ENCODE data around the gene ERI3.

ERI3 gene

GRCh38 chr1:44262816-44263567 is 92.1 kb downstream of the ERI3 start:
- no peak for DNase-seq (ENCODE audit: low read depth)
- no peak for TF ChIP-seq CTCF (conservative IDR thresholded peaks at IDR 0.05; ENCODE audit: low read length)
- no peak overlapping the region for H3K4me3 ChIP-seq (ENCODE audit: low read length)

GRCh38 chr1:44262414-44262813 is 92.6 kb downstream of the ERI3 start:
- DNase-seq (ENCODE audit: low read depth), result no peak
- no peak for TF ChIP-seq CTCF (conservative IDR thresholded peaks at IDR 0.05; ENCODE audit: low read length)
- H3K4me3 ChIP-seq (ENCODE audit: low read length), result no peak overlapping the region

GRCh38 chr1:44261962-44262361 is 93.1 kb downstream of the ERI3 start:
- TF ChIP-seq CTCF (conservative IDR thresholded peaks at IDR 0.05; ENCODE audit: low read length), result no peak
- DNase-seq (ENCODE audit: low read depth), result no peak
- no peak overlapping the region for H3K4me3 ChIP-seq (ENCODE audit: low read length)

- TF ChIP-seq CTCF (conservative IDR thresholded peaks at IDR 0.05; ENCODE audit: low read length), result no peak
- H3K4me3 ChIP-seq (ENCODE audit: low read length), result no peak overlapping the region
- no peak for DNase-seq (ENCODE audit: low read depth)
These were observed 93.8 kb downstream of the ERI3 start for GRCh38 chr1:44261171-44261817.

- no peak for DNase-seq (ENCODE audit: low read depth)
These were observed 94.3 kb downstream of the ERI3 start for GRCh38 chr1:44260792-44261170.

GRCh38 chr1:44259090-44259489 is 96.0 kb downstream of the ERI3 start:
- no peak for DNase-seq (ENCODE audit: low read depth)
- no peak for TF ChIP-seq CTCF (conservative IDR thresholded peaks at IDR 0.05; ENCODE audit: low read length)
- no peak overlapping the region for H3K4me3 ChIP-seq (ENCODE audit: low read length)

More at GRCh38 chr1:44260792-44261170, 94.3 kb downstream of the ERI3 start:
- no peak overlapping the region for H3K4me3 ChIP-seq (ENCODE audit: low read length)
- TF ChIP-seq CTCF (conservative IDR thresholded peaks at IDR 0.05; ENCODE audit: low read length), result no peak

Data from AG10803 (cell line).